ENCODE measurements around the gene SNU13. TPM values are rescaled to one million over a fixed set of nuclear protein-coding genes. Genes with fewer than 3 reads are reported as not detected.
A peak's percentile ranks its signal among the peaks of the same experiment; 100 is the strongest.

Gene SNU13
- total RNA-seq, 1 donor = 56.1 TPM

GRCh38 chr22:41656556-41656955 is 32.1 kb downstream of the SNU13 start:
- Histone ChIP-seq H2AFZ (ENCODE audit: low read length) (no peak overlapping the region), H3K79me2 (ENCODE audit: insufficient read depth, low read length) (peaks cover 20% of the 10 kb centered on the region), H3K36me3 (ENCODE audit: insufficient read depth, low read length) (peaks cover 89% of the 10 kb centered on the region), H3K27me3 (ENCODE audit: insufficient read depth, low read length) (no peaks in the 10 kb centered on the region), H3K4me3 (ENCODE audit: insufficient read depth, low read length) (no peak overlapping the region), H3K4me2 (ENCODE audit: insufficient read depth, low read length) (no peak overlapping the region), H3K9me3 (ENCODE audit: low read depth, low read length) (no peaks in the 10 kb centered on the region), H3K4me1 (ENCODE audit: insufficient read depth, low read length) (no peaks in the 10 kb centered on the region), H4K20me1 (ENCODE audit: insufficient read depth, low read length) (peaks cover 5% of the 10 kb centered on the region), H3K27ac (ENCODE audit: low read depth, low read length) (no peak overlapping the region)
- TF ChIP-seq CTCF (IDR thresholded peaks at IDR 0.05; ENCODE audit: extremely low read depth, low read depth, low read length) = no peak
- DNase-seq (ENCODE audit: insufficient read length, low spot score, missing footprints) = peak; percentile 41

- Histone ChIP-seq H3K79me2 (ENCODE audit: insufficient read depth, low read length) (peaks cover 25% of the 10 kb centered on the region), H2AFZ (ENCODE audit: low read length) (no peak overlapping the region), H3K4me3 (ENCODE audit: insufficient read depth, low read length) (no peak overlapping the region), H3K27me3 (ENCODE audit: insufficient read depth, low read length) (no peaks in the 10 kb centered on the region), H3K27ac (ENCODE audit: low read depth, low read length) (no peak overlapping the region), H3K36me3 (ENCODE audit: insufficient read depth, low read length) (peaks cover 87% of the 10 kb centered on the region), H3K4me2 (ENCODE audit: insufficient read depth, low read length) (no peak overlapping the region), H3K4me1 (ENCODE audit: insufficient read depth, low read length) (no peaks in the 10 kb centered on the region), H3K9me3 (ENCODE audit: low read depth, low read length) (no peaks in the 10 kb centered on the region), H4K20me1 (ENCODE audit: insufficient read depth, low read length) (peaks cover 5% of the 10 kb centered on the region)
- no peak for DNase-seq (ENCODE audit: insufficient read length, low spot score, missing footprints)
- TF ChIP-seq CTCF (IDR thresholded peaks at IDR 0.05; ENCODE audit: extremely low read depth, low read depth, low read length) = no peak
Observed at GRCh38 chr22:41654322-41654721, 34.3 kb downstream of the SNU13 start.

GRCh38 chr22:41650821-41651220 is 37.8 kb downstream of the SNU13 start:
- no peak for TF ChIP-seq CTCF (IDR thresholded peaks at IDR 0.05; ENCODE audit: extremely low read depth, low read depth, low read length)
- Histone ChIP-seq H3K4me2 (ENCODE audit: insufficient read depth, low read length) (no peak overlapping the region), H3K9me3 (ENCODE audit: low read depth, low read length) (no peaks in the 10 kb centered on the region), H3K36me3 (ENCODE audit: insufficient read depth, low read length) (peaks cover 81% of the 10 kb centered on the region), H3K4me3 (ENCODE audit: insufficient read depth, low read length) (no peak overlapping the region), H3K79me2 (ENCODE audit: insufficient read depth, low read length) (peaks cover 33% of the 10 kb centered on the region), H4K20me1 (ENCODE audit: insufficient read depth, low read length) (peaks cover 9% of the 10 kb centered on the region), H3K27me3 (ENCODE audit: insufficient read depth, low read length) (no peaks in the 10 kb centered on the region), H3K27ac (ENCODE audit: low read depth, low read length) (no peak overlapping the region), H3K4me1 (ENCODE audit: insufficient read depth, low read length) (peaks cover 5% of the 10 kb centered on the region), H2AFZ (ENCODE audit: low read length) (no peak overlapping the region)
- no peak for DNase-seq (ENCODE audit: insufficient read length, low spot score, missing footprints)

- DNase-seq (ENCODE audit: insufficient read length, low spot score, missing footprints) = no peak
- H3K27ac ChIP-seq (ENCODE audit: low read depth, low read length) = no peak overlapping the region
- peaks cover 86% of the 10 kb centered on the region for H3K36me3 ChIP-seq (ENCODE audit: insufficient read depth, low read length)
- peaks cover 5% of the 10 kb centered on the region for H3K4me1 ChIP-seq (ENCODE audit: insufficient read depth, low read length)
- no peaks in the 10 kb centered on the region for H3K27me3 ChIP-seq (ENCODE audit: insufficient read depth, low read length)
- no peaks in the 10 kb centered on the region for H3K9me3 ChIP-seq (ENCODE audit: low read depth, low read length)
- peaks cover 9% of the 10 kb centered on the region for H4K20me1 ChIP-seq (ENCODE audit: insufficient read depth, low read length)
- no peak overlapping the region for H3K4me2 ChIP-seq (ENCODE audit: insufficient read depth, low read length)
- H2AFZ ChIP-seq (ENCODE audit: low read length) = no peak overlapping the region
- TF ChIP-seq CTCF (IDR thresholded peaks at IDR 0.05; ENCODE audit: extremely low read depth, low read depth, low read length) = no peak
- no peak overlapping the region for H3K4me3 ChIP-seq (ENCODE audit: insufficient read depth, low read length)
- H3K79me2 ChIP-seq (ENCODE audit: insufficient read depth, low read length) = peaks cover 36% of the 10 kb centered on the region
Observed at GRCh38 chr22:41650229-41650628, 38.4 kb downstream of the SNU13 start.
